HCT116 (cell line): ENCODE data around the gene ISM1.
A peak's percentile ranks its signal among the peaks of the same experiment; 100 is the strongest.

Experiments
- CTCF ChIP-seq, 3 experiments: fragments of 200-600 bp in 1 of 3; sonication (generic) in 1 of 3; IDR thresholded peaks in 2 of 3; conservative IDR thresholded peaks in 1 of 3; 2 replicates each; pipeline ENCODE4 v1.5.1; 2012 to 2017; ENCODE audit warnings: low read depth in 2 of 3, low read length in 2 of 3, antibody characterized with exemption in 1 of 3, borderline replicate concordance in 1 of 3, control low read depth in 1 of 3, mild to moderate bottlenecking in 1 of 3, mixed read lengths in 1 of 3, mixed run types in 1 of 3, moderate library complexity in 1 of 3; ENCODE audit not compliant: insufficient read depth in 1 of 3
- EZH2 ChIP-seq: fragments of 200-600 bp; sonication (generic); IDR thresholded peaks from 2 replicates; pipeline ENCODE4 v1.6.1; 2017; ENCODE audit warnings: antibody characterized with exemption, mixed run types
- EZH2phosphoT487 ChIP-seq: fragments of 200-600 bp; IDR thresholded peaks from 2 replicates; pipeline ENCODE4 v1.6.1; 2018; ENCODE audit warnings: antibody characterized with exemption, borderline replicate concordance
- JUND ChIP-seq: IDR thresholded peaks from 2 replicates; pipeline ENCODE4 v1.6.1; 2012
- POLR2A ChIP-seq: IDR thresholded peaks from 2 replicates; pipeline ENCODE4 v1.7.0; 2011; ENCODE audit warnings: borderline replicate concordance; ENCODE audit not compliant: insufficient read depth, insufficient read length; ENCODE audit errors: extremely low read depth
- POLR2AphosphoS5 ChIP-seq: IDR thresholded peaks from 2 replicates; pipeline ENCODE4 v1.6.1; 2011; ENCODE audit warnings: mild to moderate bottlenecking, low read depth, low read length, moderate library complexity
- RAD21 ChIP-seq: IDR thresholded peaks from 2 replicates; pipeline ENCODE4 v1.6.1; 2012; ENCODE audit warnings: low read depth, mild to moderate bottlenecking
- ZFX ChIP-seq: fragments of 450-650 bp; IDR thresholded peaks from 2 replicates; pipeline ENCODE4 v1.6.1; 2017
- TF ChIP-seq, protein P1 (sequence below): IDR thresholded peaks from 2 replicates; pipeline ENCODE4 v1.6.1; 2012

DNA sequence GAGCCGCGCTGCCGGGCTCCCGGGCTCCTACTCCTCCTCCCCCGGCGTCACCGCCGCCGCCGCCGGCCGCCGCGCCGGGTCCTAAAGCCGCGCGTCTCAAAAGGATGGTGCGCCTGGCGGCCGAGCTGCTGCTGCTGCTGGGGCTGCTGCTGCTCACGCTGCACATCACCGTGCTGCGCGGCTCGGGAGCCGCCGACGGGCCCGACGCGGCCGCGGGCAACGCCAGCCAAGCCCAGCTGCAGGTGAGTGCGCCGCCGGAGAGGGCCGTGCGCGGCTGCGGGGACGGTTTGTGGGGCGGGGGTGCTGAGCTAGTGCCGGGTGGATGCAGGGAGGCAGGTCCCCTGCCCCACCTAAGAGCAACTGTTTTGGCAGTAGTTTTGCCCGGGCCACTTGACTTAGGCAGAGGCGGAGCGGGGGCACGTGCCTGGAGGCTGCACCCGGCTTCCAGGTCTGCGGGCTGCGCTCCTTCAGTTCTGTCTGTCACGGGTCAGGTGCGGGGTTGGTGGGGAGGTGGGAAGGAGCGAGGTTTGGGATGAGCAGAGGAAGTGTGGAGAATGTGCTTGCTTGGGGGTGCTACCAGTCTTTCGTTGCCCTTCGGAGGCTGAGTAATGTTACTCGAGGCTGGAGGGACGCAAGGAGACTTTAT is 722 bp downstream of the ISM1 start:
- TF ChIP-seq CTCF (IDR thresholded peaks at IDR 0.05 in 2 of 3, conservative IDR thresholded peaks at IDR 0.05 in 1 of 3; ENCODE audit: borderline replicate concordance in 1 of 3, insufficient read depth in 1 of 3, low read depth in 2 of 3, low read length in 2 of 3) (0 out of 6 replicates have a peak, but pooled peaks of 1 of the 3 experiments have one; percentile 6), JUND (no peak), POLR2A (no peak), POLR2AphosphoS5 (no peak), RAD21 (no peak), EZH2 (no peak), ZFX (no peak), EZH2phosphoT487 (no peak)
- TF ChIP-seq, protein P1, sequence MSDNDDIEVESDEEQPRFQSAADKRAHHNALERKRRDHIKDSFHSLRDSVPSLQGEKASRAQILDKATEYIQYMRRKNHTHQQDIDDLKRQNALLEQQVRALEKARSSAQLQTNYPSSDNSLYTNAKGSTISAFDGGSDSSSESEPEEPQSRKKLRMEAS = peak; percentile 26; the same call in 1 of the 2 replicates
